ENCODE measurements around the gene ARAP2.

ARAP2 gene

GRCh38 chr4:36211084-36211483 is 33.2 kb downstream of the ARAP2 start:
- Histone ChIP-seq H3K36me3 (ENCODE audit: insufficient read depth, low read depth, low read length) (no peaks in the 10 kb centered on the region), H3K27me3 (ENCODE audit: insufficient read depth, low read length) (no peaks in the 10 kb centered on the region), H3K4me1 (ENCODE audit: insufficient read depth, low read length) (no peaks in the 10 kb centered on the region), H3K9ac (ENCODE audit: low read depth, low read length) (no peak overlapping the region), H3K27ac (ENCODE audit: low read length) (no peak overlapping the region), H3K9me3 (ENCODE audit: insufficient read depth, low read depth, low read length) (no peaks in the 10 kb centered on the region), H3K4me3 (ENCODE audit: low read length) (no peak overlapping the region)

GRCh38 chr4:36209941-36210649 is 34.2 kb downstream of the ARAP2 start:
- H3K9me3 ChIP-seq (ENCODE audit: insufficient read depth, low read depth, low read length) = no peaks in the 10 kb centered on the region
- H3K36me3 ChIP-seq (ENCODE audit: insufficient read depth, low read depth, low read length) = no peaks in the 10 kb centered on the region
- H3K4me1 ChIP-seq (ENCODE audit: insufficient read depth, low read length) = no peaks in the 10 kb centered on the region
- H3K27ac ChIP-seq (ENCODE audit: low read length) = no peak overlapping the region
- H3K9ac ChIP-seq (ENCODE audit: low read depth, low read length) = no peak overlapping the region
- no peak overlapping the region for H3K4me3 ChIP-seq (ENCODE audit: low read length)
- no peaks in the 10 kb centered on the region for H3K27me3 ChIP-seq (ENCODE audit: insufficient read depth, low read length)

DNA sequence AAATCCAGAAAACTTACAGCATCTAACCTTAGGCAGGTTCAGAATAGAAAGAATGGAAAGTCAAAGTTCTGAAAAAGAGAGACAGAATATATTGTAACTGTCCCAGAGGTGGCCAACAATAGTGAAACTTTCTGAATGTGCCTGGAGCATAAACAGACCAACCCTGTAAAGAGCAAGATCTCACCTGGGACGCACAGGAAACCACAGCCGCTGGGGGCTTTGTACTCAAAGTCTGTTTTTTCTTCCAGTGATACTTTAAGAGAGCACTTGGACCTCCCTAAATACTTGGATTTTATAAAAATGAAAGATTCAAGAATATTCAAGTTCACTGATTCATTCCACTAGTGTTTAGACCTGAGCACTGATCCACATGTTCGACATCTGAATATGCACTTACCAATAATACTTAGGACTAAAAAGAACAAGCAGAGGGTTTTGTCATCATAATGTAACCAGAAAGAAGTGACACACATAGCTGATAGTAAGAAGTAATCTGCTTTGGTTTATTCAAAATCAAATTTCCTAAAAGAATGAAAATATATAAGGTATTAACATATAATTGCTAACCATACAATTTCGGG is 35.3 kb downstream of the ARAP2 start:
- H3K9me3 ChIP-seq (ENCODE audit: insufficient read depth, low read depth, low read length) = no peaks in the 10 kb centered on the region
- no peaks in the 10 kb centered on the region for H3K36me3 ChIP-seq (ENCODE audit: insufficient read depth, low read depth, low read length)
- H3K27ac ChIP-seq (ENCODE audit: low read length) = no peak overlapping the region
- H3K27me3 ChIP-seq (ENCODE audit: insufficient read depth, low read length) = no peaks in the 10 kb centered on the region
- no peak overlapping the region for H3K4me3 ChIP-seq (ENCODE audit: low read length)
- H3K9ac ChIP-seq (ENCODE audit: low read depth, low read length) = no peak overlapping the region
- H3K4me1 ChIP-seq (ENCODE audit: insufficient read depth, low read length) = no peaks in the 10 kb centered on the region

- no peak overlapping the region for H3K4me3 ChIP-seq (ENCODE audit: low read length)
- no peak overlapping the region for H3K9ac ChIP-seq (ENCODE audit: low read depth, low read length)
- H3K9me3 ChIP-seq (ENCODE audit: insufficient read depth, low read depth, low read length) = no peaks in the 10 kb centered on the region
- no peak overlapping the region for H3K27ac ChIP-seq (ENCODE audit: low read length)
- no peaks in the 10 kb centered on the region for H3K36me3 ChIP-seq (ENCODE audit: insufficient read depth, low read depth, low read length)
- no peaks in the 10 kb centered on the region for H3K4me1 ChIP-seq (ENCODE audit: insufficient read depth, low read length)
- H3K27me3 ChIP-seq (ENCODE audit: insufficient read depth, low read length) = no peaks in the 10 kb centered on the region
Measured at GRCh38 chr4:36207831-36208520, 36.3 kb downstream of the ARAP2 start.

DNA sequence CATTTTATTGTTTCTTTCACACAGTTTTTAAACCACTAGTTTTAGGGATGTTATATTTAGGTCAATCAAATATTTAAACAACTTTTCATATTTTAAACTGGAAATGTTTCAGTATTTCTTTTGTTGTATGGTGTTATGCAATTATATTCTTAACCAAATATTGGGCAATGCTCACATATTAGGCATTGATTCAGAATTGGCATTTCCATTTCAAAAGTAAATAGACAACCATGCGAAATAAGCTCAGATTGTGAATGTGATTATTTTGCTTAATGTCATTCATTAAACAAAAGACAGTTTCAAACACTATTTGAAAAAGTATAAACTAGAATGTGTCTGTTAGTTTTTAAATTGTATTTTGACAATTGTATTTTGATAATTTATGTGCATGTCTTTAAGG is 36.9 kb downstream of the ARAP2 start:
- Histone ChIP-seq H3K9me3 (ENCODE audit: insufficient read depth, low read depth, low read length) (no peaks in the 10 kb centered on the region), H3K27ac (ENCODE audit: low read length) (no peak overlapping the region), H3K27me3 (ENCODE audit: insufficient read depth, low read length) (no peaks in the 10 kb centered on the region), H3K36me3 (ENCODE audit: insufficient read depth, low read depth, low read length) (no peaks in the 10 kb centered on the region), H3K4me1 (ENCODE audit: insufficient read depth, low read length) (no peaks in the 10 kb centered on the region), H3K4me3 (ENCODE audit: low read length) (no peak overlapping the region), H3K9ac (ENCODE audit: low read depth, low read length) (no peak overlapping the region)

DNA sequence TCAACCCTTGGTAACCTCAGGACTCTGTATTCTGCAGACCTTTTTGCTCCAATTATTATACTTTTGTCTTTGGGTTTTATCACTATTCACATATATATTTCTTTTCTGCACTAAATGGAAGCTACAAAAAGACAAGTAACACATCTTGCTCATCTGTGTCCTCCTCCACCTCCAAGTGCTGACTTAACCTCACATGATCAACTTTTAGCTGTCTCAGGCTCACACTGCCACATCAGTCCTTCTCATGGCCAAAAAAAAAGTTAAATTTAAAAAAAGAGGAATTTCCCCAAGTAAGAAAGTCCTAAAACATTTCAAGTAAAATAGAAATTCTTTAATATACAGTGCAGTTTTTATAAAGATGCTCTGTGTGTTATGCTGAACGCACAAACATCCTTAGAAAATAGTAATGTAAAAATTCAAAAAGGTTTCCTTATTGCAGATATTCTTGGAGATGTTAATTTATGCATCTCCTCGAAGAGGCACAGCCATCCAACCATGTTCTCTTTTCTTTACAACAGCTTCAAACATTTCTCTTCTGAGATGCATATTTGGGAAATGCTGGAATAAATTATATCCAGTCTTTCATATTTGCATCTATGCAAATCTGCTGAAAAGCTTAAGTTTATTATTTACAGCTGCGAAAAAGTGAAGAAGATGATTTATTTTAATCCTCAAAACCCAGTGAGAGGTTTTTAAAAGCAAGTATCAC is 37.6 kb downstream of the ARAP2 start:
- Histone ChIP-seq H3K4me3 (ENCODE audit: low read length) (no peak overlapping the region), H3K4me1 (ENCODE audit: insufficient read depth, low read length) (no peaks in the 10 kb centered on the region), H3K27me3 (ENCODE audit: insufficient read depth, low read length) (no peaks in the 10 kb centered on the region), H3K9ac (ENCODE audit: low read depth, low read length) (no peak overlapping the region), H3K36me3 (ENCODE audit: insufficient read depth, low read depth, low read length) (no peaks in the 10 kb centered on the region), H3K27ac (ENCODE audit: low read length) (no peak overlapping the region), H3K9me3 (ENCODE audit: insufficient read depth, low read depth, low read length) (no peaks in the 10 kb centered on the region)

DNA sequence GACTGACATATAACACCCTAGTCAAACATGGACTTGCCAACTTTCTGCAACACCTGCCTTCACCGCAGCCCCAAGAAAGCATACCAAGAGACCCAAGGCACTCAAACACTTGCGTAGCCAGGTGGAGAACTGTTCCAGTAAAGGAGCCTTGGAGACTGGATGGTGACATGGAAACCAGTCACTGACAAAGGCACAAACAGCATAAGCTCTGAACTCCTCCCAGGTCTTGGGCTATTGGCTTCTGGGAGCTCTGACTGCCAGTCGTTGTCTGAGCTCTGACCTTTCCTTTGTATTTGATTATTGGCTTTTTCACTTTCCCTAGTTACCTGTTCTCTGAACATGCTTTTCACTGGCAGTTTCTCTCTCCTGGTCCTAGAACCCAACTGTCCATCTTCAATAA is 38.3 kb downstream of the ARAP2 start:
- no peaks in the 10 kb centered on the region for H3K4me1 ChIP-seq (ENCODE audit: insufficient read depth, low read length)
- no peaks in the 10 kb centered on the region for H3K9me3 ChIP-seq (ENCODE audit: insufficient read depth, low read depth, low read length)
- H3K36me3 ChIP-seq (ENCODE audit: insufficient read depth, low read depth, low read length) = no peaks in the 10 kb centered on the region
- no peak overlapping the region for H3K9ac ChIP-seq (ENCODE audit: low read depth, low read length)
- H3K27me3 ChIP-seq (ENCODE audit: insufficient read depth, low read length) = no peaks in the 10 kb centered on the region
- H3K4me3 ChIP-seq (ENCODE audit: low read length) = no peak overlapping the region
- H3K27ac ChIP-seq (ENCODE audit: low read length) = no peak overlapping the region

- Histone ChIP-seq H3K9ac (ENCODE audit: low read depth, low read length) (no peak overlapping the region), H3K36me3 (ENCODE audit: insufficient read depth, low read depth, low read length) (no peaks in the 10 kb centered on the region), H3K27me3 (ENCODE audit: insufficient read depth, low read length) (no peaks in the 10 kb centered on the region), H3K27ac (ENCODE audit: low read length) (no peak overlapping the region), H3K4me3 (ENCODE audit: low read length) (no peak overlapping the region), H3K4me1 (ENCODE audit: insufficient read depth, low read length) (no peaks in the 10 kb centered on the region), H3K9me3 (ENCODE audit: insufficient read depth, low read depth, low read length) (no peaks in the 10 kb centered on the region)
Measured at GRCh38 chr4:36198861-36199260, 45.5 kb downstream of the ARAP2 start.

DNA sequence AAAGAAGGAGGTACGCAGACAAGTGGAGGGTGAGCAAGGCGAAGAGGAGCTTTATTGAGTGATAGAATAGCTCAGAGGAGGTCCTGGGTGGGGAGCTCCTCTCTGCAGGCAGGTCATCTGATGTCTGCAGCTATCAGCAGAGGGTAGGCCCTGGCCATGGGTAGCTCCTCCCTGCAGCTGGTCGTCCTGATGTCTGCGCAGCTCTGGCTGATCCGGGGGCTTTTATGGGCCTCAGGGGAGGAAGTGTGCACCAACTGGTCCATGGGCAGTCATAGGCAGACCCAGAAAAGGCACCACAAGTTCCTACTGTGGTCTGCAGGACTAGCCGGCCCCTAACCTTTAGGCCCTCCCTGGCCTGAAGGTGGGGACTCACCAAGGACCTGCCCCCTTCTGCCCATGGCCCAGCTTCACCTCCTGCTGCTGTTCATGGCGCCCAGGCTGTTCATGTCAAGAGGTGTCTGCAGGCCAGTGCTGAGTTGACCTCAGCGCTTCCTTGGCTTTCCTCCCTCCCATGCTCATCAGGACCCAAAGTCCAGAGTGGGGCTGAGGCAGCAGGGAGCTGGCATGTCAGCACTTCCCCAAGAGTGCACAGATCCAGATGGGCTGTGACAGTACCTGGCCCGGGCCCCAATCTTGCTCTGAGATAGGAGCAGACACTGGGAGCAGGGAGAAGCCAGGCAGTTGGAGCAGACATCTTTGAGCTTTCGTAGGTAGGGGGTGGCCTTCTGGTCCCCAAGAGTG is 46.1 kb downstream of the ARAP2 start:
- Histone ChIP-seq H3K36me3 (ENCODE audit: insufficient read depth, low read depth, low read length) (no peaks in the 10 kb centered on the region), H3K27me3 (ENCODE audit: insufficient read depth, low read length) (no peaks in the 10 kb centered on the region), H3K9ac (ENCODE audit: low read depth, low read length) (no peak overlapping the region), H3K9me3 (ENCODE audit: insufficient read depth, low read depth, low read length) (no peaks in the 10 kb centered on the region), H3K4me3 (ENCODE audit: low read length) (no peak overlapping the region), H3K4me1 (ENCODE audit: insufficient read depth, low read length) (no peaks in the 10 kb centered on the region), H3K27ac (ENCODE audit: low read length) (no peak overlapping the region)

GRCh38 chr4:36197501-36197900 is 46.8 kb downstream of the ARAP2 start:
- Histone ChIP-seq H3K27ac (ENCODE audit: low read length) (no peak overlapping the region), H3K27me3 (ENCODE audit: insufficient read depth, low read length) (no peaks in the 10 kb centered on the region), H3K4me3 (ENCODE audit: low read length) (no peak overlapping the region), H3K36me3 (ENCODE audit: insufficient read depth, low read depth, low read length) (no peaks in the 10 kb centered on the region), H3K4me1 (ENCODE audit: insufficient read depth, low read length) (no peaks in the 10 kb centered on the region), H3K9ac (ENCODE audit: low read depth, low read length) (no peak overlapping the region), H3K9me3 (ENCODE audit: insufficient read depth, low read depth, low read length) (no peaks in the 10 kb centered on the region)

- Histone ChIP-seq H3K9ac (ENCODE audit: low read depth, low read length) (no peak overlapping the region), H3K9me3 (ENCODE audit: insufficient read depth, low read depth, low read length) (no peaks in the 10 kb centered on the region), H3K27me3 (ENCODE audit: insufficient read depth, low read length) (no peaks in the 10 kb centered on the region), H3K36me3 (ENCODE audit: insufficient read depth, low read depth, low read length) (no peaks in the 10 kb centered on the region), H3K27ac (ENCODE audit: low read length) (no peak overlapping the region), H3K4me1 (ENCODE audit: insufficient read depth, low read length) (no peaks in the 10 kb centered on the region), H3K4me3 (ENCODE audit: low read length) (no peak overlapping the region)
Measured at GRCh38 chr4:36196145-36196913, 48.0 kb downstream of the ARAP2 start.
